ENCODE results near the gene BCL2L12. TPM values are rescaled to one million over a fixed set of nuclear protein-coding genes. Genes with fewer than 3 reads are reported as not detected.

BCL2L12 gene
- total RNA-seq, 1 experiment from 2014 or later: 145 TPM

DNA sequence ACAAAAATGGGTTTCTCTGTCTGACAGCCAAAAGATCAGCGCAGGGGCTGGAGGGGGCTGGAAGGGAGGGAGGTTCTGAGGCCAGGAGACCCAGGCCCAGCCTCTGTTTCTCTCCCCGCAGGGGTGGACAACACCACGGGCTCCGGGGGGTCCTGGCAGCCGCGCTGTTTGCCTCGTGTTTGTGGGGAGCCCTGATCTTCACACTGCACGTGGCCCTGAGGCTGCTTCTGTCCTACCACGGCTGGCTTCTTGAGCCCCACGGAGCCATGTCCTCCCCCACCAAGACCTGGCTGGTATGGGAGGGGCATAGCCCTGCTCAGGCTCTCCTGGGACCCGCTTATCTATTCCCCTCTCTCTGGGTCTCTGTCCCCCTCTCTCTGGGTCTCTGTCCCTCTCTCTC is 34.8 kb downstream of the BCL2L12 start:
- no CpG with 5 or more reads among the region's 11 CpGs for WGBS (ENCODE audit: extremely low coverage, insufficient read length, low lambda C conversion rate)
- no peak overlapping the region for H3K9ac ChIP-seq (ENCODE audit: extremely low read depth, insufficient read length, low read length)
- H2BK5ac ChIP-seq (ENCODE audit: insufficient read length, low read length): no peak overlapping the region
- H2AK5ac ChIP-seq (ENCODE audit: insufficient read length, low read length): no peak overlapping the region
- no peaks in the 10 kb centered on the region for H3K4me1 Mint-ChIP-seq
- H2BK15ac ChIP-seq (ENCODE audit: low read depth, low read length): no peak overlapping the region
- no peak overlapping the region; a peak in 1 of 5 replicates for H3K4me3 Mint-ChIP-seq
- DNase-seq: no peak
- H3K4ac ChIP-seq (ENCODE audit: low read depth, low read length): no peak overlapping the region
- H3K27me3 ChIP-seq (ENCODE audit: insufficient read depth, low read length): no peaks in the 10 kb centered on the region
- H3K79me1 ChIP-seq (ENCODE audit: insufficient read depth, low read depth, low read length, poor library complexity, severe bottlenecking): no peaks in the 10 kb centered on the region
- no peak overlapping the region for H2AFZ ChIP-seq (ENCODE audit: low read length)
- no peak overlapping the region for H3T11ph ChIP-seq (ENCODE audit: low read length)
- H4K20me1 ChIP-seq (ENCODE audit: control insufficient read depth, insufficient read depth, insufficient read length): no peaks in the 10 kb centered on the region
- no peak overlapping the region for H2BK12ac ChIP-seq (ENCODE audit: insufficient read length, low read depth, low read length)
- no peaks in the 10 kb centered on the region for H3K4me1 ChIP-seq (ENCODE audit: insufficient read depth, low read length)
- H2BK20ac ChIP-seq (ENCODE audit: low read depth, low read length, poor library complexity, severe bottlenecking): no peak overlapping the region
- H3K9me3 Mint-ChIP-seq: no peaks in the 10 kb centered on the region
- no peak overlapping the region for H3K23ac ChIP-seq (ENCODE audit: insufficient read length, low read depth, low read length)
- no peak for TF ChIP-seq CTCF (conservative IDR thresholded peaks at IDR 0.05)
- no peaks in the 10 kb centered on the region for H3K23me2 ChIP-seq (ENCODE audit: insufficient read length, low read depth, low read length, poor library complexity, severe bottlenecking)
- H3K27ac ChIP-seq (ENCODE audit: insufficient read length, low read depth, low read length): no peak overlapping the region
- H3K27me3 Mint-ChIP-seq (ENCODE audit: low read depth): no peaks in the 10 kb centered on the region; the same call in 1 of the 2 replicates
- H3K79me2 ChIP-seq (ENCODE audit: insufficient read depth, low read length): no peaks in the 10 kb centered on the region
- no peak overlapping the region for H4K8ac ChIP-seq (replicated peaks; ENCODE audit: insufficient read length, low read depth, low read length)
- H2BK120ac ChIP-seq (ENCODE audit: low read depth, low read length, poor library complexity, severe bottlenecking): no peak overlapping the region
- H4K91ac ChIP-seq (ENCODE audit: insufficient read length, low read depth, low read length): no peak overlapping the region
- H3K36me3 Mint-ChIP-seq (ENCODE audit: insufficient read depth in 1 of 3, low read depth in 3 of 3): peaks cover 16 to 42% (median 37%) of the 10 kb centered on the region in 3 experiments
- H3K27ac Mint-ChIP-seq: peak overlapping the region in 1 of 3 experiments; percentile 87; a peak in 1 of 7 replicates
- no peak overlapping the region for H3K4me2 ChIP-seq (ENCODE audit: insufficient read depth, insufficient read length, low read length)
- no peak overlapping the region for H3K14ac ChIP-seq (ENCODE audit: insufficient read depth, low read length)
- H4K5ac ChIP-seq (ENCODE audit: insufficient read length, low read depth, low read length): no peak overlapping the region
- no peaks in the 10 kb centered on the region for H3K9me3 ChIP-seq (ENCODE audit: control insufficient read depth, low read depth, low read length)
- no peak overlapping the region for H3K18ac ChIP-seq (ENCODE audit: insufficient read length, low read depth, low read length)
- no peak overlapping the region for H3K56ac ChIP-seq (ENCODE audit: insufficient read length, low read depth, low read length)
